RPMI7951 (cell line): Measurements from ENCODE around the gene GNG7. TPM values are rescaled to one million over a fixed set of nuclear protein-coding genes. Genes with fewer than 3 reads are reported as not detected.
A peak's percentile ranks its signal among the peaks of the same experiment; 100 is the strongest.
"Not testable (repeated sequence)": the region's sequence is repeated elsewhere in the genome, so short reads cannot be mapped to it uniquely, and the experiment has no call there.

Source experiments
- DNase-seq: peaks from one replicate; pipeline ENCODE4 v3.0.0-alpha.2; 2012; ENCODE audit warnings: low read depth
- total RNA-seq: library from RNA; depleted of rRNA; stranded (reverse); fragments of >200 nt; shearing (Covaris generic); gene quantifications from 2 replicates; pipeline ENCODE4 v1.2.3, GENCODE V29; 2014

The GNG7 gene
- total RNA-seq, 1 experiment from 2014 or later: 0.96 TPM

- not testable (repeated sequence) for DNase-seq
Observed at GRCh38 chr19:2622371-2622961, 80.0 kb downstream of the GNG7 start.

GRCh38 chr19:2619076-2619475, 83.4 kb downstream of the GNG7 start:
- no peak for DNase-seq

GRCh38 chr19:2618611-2619010, 83.9 kb downstream of the GNG7 start:
- peak; percentile 75 for DNase-seq

GRCh38 chr19:2617393-2618165, 84.9 kb downstream of the GNG7 start:
- no peak for DNase-seq

- no peak for DNase-seq
Observed at GRCh38 chr19:2616741-2617392, 85.6 kb downstream of the GNG7 start.

- DNase-seq: no peak
Observed at GRCh38 chr19:2615782-2616181, 86.7 kb downstream of the GNG7 start.

GRCh38 chr19:2613507-2614295, 88.8 kb downstream of the GNG7 start:
- DNase-seq: no peak

GRCh38 chr19:2612619-2613249, 89.8 kb downstream of the GNG7 start:
- no peak for DNase-seq

GRCh38 chr19:2611483-2612464, 90.7 kb downstream of the GNG7 start:
- DNase-seq: no peak

GRCh38 chr19:2610637-2611482, 91.6 kb downstream of the GNG7 start:
- DNase-seq: peak; percentile 87

GRCh38 chr19:2609389-2610116, 92.9 kb downstream of the GNG7 start:
- DNase-seq: no peak

- not testable (repeated sequence) for DNase-seq
Observed at GRCh38 chr19:2609034-2609388, 93.5 kb downstream of the GNG7 start.

GRCh38 chr19:2608602-2608922, 93.9 kb downstream of the GNG7 start:
- no peak for DNase-seq

GRCh38 chr19:2607712-2608601, 94.5 kb downstream of the GNG7 start:
- DNase-seq: no peak

- DNase-seq: not testable (repeated sequence)
Observed at GRCh38 chr19:2606774-2607173, 95.7 kb downstream of the GNG7 start.

GRCh38 chr19:2605889-2606288, 96.6 kb downstream of the GNG7 start:
- peak; percentile 40 for DNase-seq

GRCh38 chr19:2604747-2605329, 97.7 kb downstream of the GNG7 start:
- no peak for DNase-seq

GRCh38 chr19:2603334-2603733, 99.2 kb downstream of the GNG7 start:
- peak; percentile 73 for DNase-seq
